Measurements from ENCODE around the gene RGR. TPM values are rescaled to one million over a fixed set of nuclear protein-coding genes. Genes with fewer than 3 reads are reported as not detected.

Gene RGR
- total and polyA plus RNA-seq, 8 donors, result 0.18 to 2.7 TPM; not detected in 6

- intact Hi-C loops (cut with DNase I; ENCODE audit: low total_unique reads), result no loop called here
- H3K9me3 ChIP-seq, result no peaks in the 10 kb centered on the region
- 80 to 93% (median 92%) methylated on average over 5 of the region's 5 CpGs for WGBS, 5 donors
- no peak overlapping the region for H3K27ac ChIP-seq
- no peaks in the 10 kb centered on the region for H3K36me3 ChIP-seq
- TF ChIP-seq POLR2AphosphoS5 (IDR thresholded peaks at IDR 0.05), result no peak
- TF ChIP-seq CTCF (IDR thresholded peaks at IDR 0.05), result no peak
- H3K4me1 ChIP-seq, result peaks cover 0 to 3% (median 0%) of the 10 kb centered on the region in 4 donors
- no peak for DNase-seq
- H3K4me3 ChIP-seq, result no peak overlapping the region
- H3K27me3 ChIP-seq, result peaks cover 0 to 43% (median 6%) of the 10 kb centered on the region in 3 donors
These were observed 42.5 kb upstream of the RGR start for GRCh38 chr10:84202349-84202748.

GRCh38 chr10:84204122-84204521, 40.7 kb upstream of the RGR start:
- H3K4me1 ChIP-seq, result no peaks in the 10 kb centered on the region
- no peak for TF ChIP-seq POLR2AphosphoS5 (IDR thresholded peaks at IDR 0.05)
- TF ChIP-seq EP300 (IDR thresholded peaks at IDR 0.05), result no peak
- TF ChIP-seq POLR2A (IDR thresholded peaks at IDR 0.05), result no peak
- no peak for TF ChIP-seq CTCF (IDR thresholded peaks at IDR 0.05)
- no peak overlapping the region for H3K27ac ChIP-seq
- H3K36me3 ChIP-seq, result no peaks in the 10 kb centered on the region
- intact Hi-C loops (cut with DNase I; ENCODE audit: low total_unique reads), result no loop called here
- peaks cover 0 to 50% (median 0%) of the 10 kb centered on the region in 3 donors for H3K27me3 ChIP-seq
- H3K9me3 ChIP-seq, result no peaks in the 10 kb centered on the region
- WGBS, 5 donors, result 67 to 93% (median 86%) methylated on average over 3 to 4 of the region's 4 CpGs
- no peak overlapping the region for H3K4me3 ChIP-seq
- DNase-seq, result no peak

GRCh38 chr10:84204610-84205009, 40.2 kb upstream of the RGR start:
- Histone ChIP-seq H3K27me3 (peaks cover 0 to 50% (median 0%) of the 10 kb centered on the region in 3 donors), H3K27ac (no peak overlapping the region), H3K4me1 (no peaks in the 10 kb centered on the region), H3K9me3 (no peaks in the 10 kb centered on the region), H3K36me3 (no peaks in the 10 kb centered on the region), H3K4me3 (no peak overlapping the region)
- TF ChIP-seq POLR2AphosphoS5 (IDR thresholded peaks at IDR 0.05) (no peak), CTCF (IDR thresholded peaks at IDR 0.05) (no peak), POLR2A (IDR thresholded peaks at IDR 0.05) (no peak), EP300 (IDR thresholded peaks at IDR 0.05) (no peak)
- DNase-seq, result no peak
- 88 to 95% (median 91%) methylated on average over 4 of the region's 4 CpGs for WGBS, 5 donors
- intact Hi-C loops (cut with DNase I; ENCODE audit: low total_unique reads), result no loop called here

DNA sequence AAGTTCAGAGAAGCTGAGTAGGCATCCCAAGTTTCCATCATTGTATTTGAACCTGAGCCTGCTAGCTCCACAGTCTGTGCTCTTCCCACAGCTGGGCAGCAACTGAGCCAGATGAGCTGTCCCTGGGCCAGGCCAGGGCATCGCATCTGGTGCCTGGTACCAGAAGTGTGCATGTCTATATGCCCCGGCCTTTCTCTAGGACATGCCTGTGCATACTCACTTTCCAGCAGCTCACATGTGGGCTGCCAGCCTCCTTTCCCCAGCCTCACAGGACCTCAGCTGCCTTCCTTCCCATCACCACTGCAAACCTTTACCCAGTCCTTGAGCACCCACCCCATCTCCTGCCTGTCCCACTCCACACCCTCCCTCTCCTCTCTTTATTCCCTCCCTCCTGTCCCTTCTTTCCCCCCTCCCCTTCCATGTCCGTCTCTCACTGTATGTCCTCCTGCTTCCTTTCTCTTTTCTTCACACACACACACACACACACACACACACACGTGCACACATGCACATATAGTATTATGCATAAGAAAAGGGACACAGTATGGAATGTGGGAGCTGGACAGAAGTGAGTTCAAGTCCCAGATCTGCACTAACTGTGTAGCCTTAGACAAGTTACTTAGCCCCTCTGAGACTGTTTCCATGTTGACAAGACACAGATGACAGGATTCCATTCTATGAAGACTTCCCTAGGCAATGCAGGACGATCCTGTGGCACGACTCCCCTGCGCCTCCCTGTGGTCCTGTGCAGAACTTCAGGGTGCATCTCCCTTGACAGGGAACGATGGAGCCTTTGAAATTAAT, 39.6 kb upstream of the RGR start:
- WGBS, 5 donors, result 33 to 39% (median 36%) methylated on average over 8 of the region's 8 CpGs
- no peaks in the 10 kb centered on the region for H3K36me3 ChIP-seq
- TF ChIP-seq POLR2A (IDR thresholded peaks at IDR 0.05) (no peak), CTCF (IDR thresholded peaks at IDR 0.05) (peak in 4 of 7 experiments; percentile 20 to 56 (median 50)), POLR2AphosphoS5 (IDR thresholded peaks at IDR 0.05) (no peak)
- no peaks in the 10 kb centered on the region for H3K4me1 ChIP-seq
- H3K27ac ChIP-seq, result no peak overlapping the region
- H3K4me3 ChIP-seq, result no peak overlapping the region
- DNase-seq, result peak; percentile 36 to 63
- intact Hi-C loops (cut with DNase I; ENCODE audit: low total_unique reads), result no loop called here
- peaks cover 0 to 50% (median 0%) of the 10 kb centered on the region in 3 donors for H3K27me3 ChIP-seq
- H3K9me3 ChIP-seq, result no peaks in the 10 kb centered on the region
